ENCODE data around the gene MAP3K4. TPM values are rescaled to one million over a fixed set of nuclear protein-coding genes. Genes with fewer than 3 reads are reported as not detected.
"Not testable (repeated sequence)": the region's sequence is repeated elsewhere in the genome, so short reads cannot be mapped to it uniquely, and the experiment has no call there.

The MAP3K4 gene
- total RNA-seq, 1 experiment from 2014 or later: 69.8 TPM

- TF ChIP-seq E2F1 (CRISPR knock-in tag; IDR thresholded peaks at IDR 0.05) (no peak), FOXP1 (CRISPR knock-in tag; IDR thresholded peaks at IDR 0.05; ENCODE audit: borderline replicate concordance) (no peak), RORB (CRISPR knock-in tag; IDR thresholded peaks at IDR 0.05) (no peak), ZNF532 (CRISPR knock-in tag; IDR thresholded peaks at IDR 0.05; ENCODE audit: borderline replicate concordance) (no peak), FOXJ3 (CRISPR knock-in tag; IDR thresholded peaks at IDR 0.05; ENCODE audit: borderline replicate concordance) (no peak)
- TF ChIP-seq, protein P1, sequence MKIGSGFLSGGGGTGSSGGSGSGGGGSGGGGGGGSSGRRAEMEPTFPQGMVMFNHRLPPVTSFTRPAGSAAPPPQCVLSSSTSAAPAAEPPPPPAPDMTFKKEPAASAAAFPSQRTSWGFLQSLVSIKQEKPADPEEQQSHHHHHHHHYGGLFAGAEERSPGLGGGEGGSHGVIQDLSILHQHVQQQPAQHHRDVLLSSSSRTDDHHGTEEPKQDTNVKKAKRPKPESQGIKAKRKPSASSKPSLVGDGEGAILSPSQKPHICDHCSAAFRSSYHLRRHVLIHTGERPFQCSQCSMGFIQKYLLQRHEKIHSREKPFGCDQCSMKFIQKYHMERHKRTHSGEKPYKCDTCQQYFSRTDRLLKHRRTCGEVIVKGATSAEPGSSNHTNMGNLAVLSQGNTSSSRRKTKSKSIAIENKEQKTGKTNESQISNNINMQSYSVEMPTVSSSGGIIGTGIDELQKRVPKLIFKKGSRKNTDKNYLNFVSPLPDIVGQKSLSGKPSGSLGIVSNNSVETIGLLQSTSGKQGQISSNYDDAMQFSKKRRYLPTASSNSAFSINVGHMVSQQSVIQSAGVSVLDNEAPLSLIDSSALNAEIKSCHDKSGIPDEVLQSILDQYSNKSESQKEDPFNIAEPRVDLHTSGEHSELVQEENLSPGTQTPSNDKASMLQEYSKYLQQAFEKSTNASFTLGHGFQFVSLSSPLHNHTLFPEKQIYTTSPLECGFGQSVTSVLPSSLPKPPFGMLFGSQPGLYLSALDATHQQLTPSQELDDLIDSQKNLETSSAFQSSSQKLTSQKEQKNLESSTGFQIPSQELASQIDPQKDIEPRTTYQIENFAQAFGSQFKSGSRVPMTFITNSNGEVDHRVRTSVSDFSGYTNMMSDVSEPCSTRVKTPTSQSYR (CRISPR knock-in tag; IDR thresholded peaks at IDR 0.05): no peak
Measured at GRCh38 chr6:161117942-161118341, 126.4 kb downstream of the MAP3K4 start (continued).

GRCh38 chr6:161123319-161123718 lies 131.8 kb downstream of the MAP3K4 start:
- POLR2A ChIA-PET; H3K4me1 Mint-ChIP-seq; H3K27ac Mint-ChIP-seq; ATAC-seq; DNase-seq (ENCODE audit: low spot score); H3K4me3 Mint-ChIP-seq; H3K27me3 Mint-ChIP-seq (ENCODE audit: low read depth); CTCF ChIA-PET: not testable (repeated sequence)
- Mint-ChIP-seq H3K36me3 (peaks cover 97% of the 10 kb centered on the region), H3K9me3 (peaks cover 75% of the 10 kb centered on the region)

- ChIA-PET POLR2A (no interaction called here), CTCF (interaction anchor here (2.0 to 2.1 kb wide), 2 partner anchors 24 to 246 kb away, joined by 4 to 5 read pairs; no protein-coding TSS in a partner anchor)
- no peak for DNase-seq (ENCODE audit: low spot score)
- peaks cover 97% of the 10 kb centered on the region for H3K36me3 Mint-ChIP-seq
- H3K27ac Mint-ChIP-seq: no peak overlapping the region
- no peak overlapping the region for H3K4me3 Mint-ChIP-seq
- H3K4me1 Mint-ChIP-seq: 0 out of 2 replicates have a peak, but pooled peaks cover 3% of the 10 kb centered on the region
- no peak for ATAC-seq
- H3K9me3 Mint-ChIP-seq: peaks cover 77% of the 10 kb centered on the region
- TF ChIP-seq FOXJ3 (CRISPR knock-in tag; IDR thresholded peaks at IDR 0.05; ENCODE audit: borderline replicate concordance) (no peak), ZNF232 (CRISPR knock-in tag; IDR thresholded peaks at IDR 0.05) (no peak), TP53 (CRISPR knock-in tag; IDR thresholded peaks at IDR 0.05) (no peak)
- no peaks in the 10 kb centered on the region; the same call in none of the 2 replicates for H3K27me3 Mint-ChIP-seq (ENCODE audit: low read depth)
Measured at GRCh38 chr6:161125591-161125990, 134.0 kb downstream of the MAP3K4 start.

- Mint-ChIP-seq H3K4me3 (no peak overlapping the region), H3K9me3 (peaks cover 67% of the 10 kb centered on the region), H3K27me3 (ENCODE audit: low read depth) (no peaks in the 10 kb centered on the region; the same call in none of the 2 replicates), H3K36me3 (peaks cover 84% of the 10 kb centered on the region), H3K4me1 (0 out of 2 replicates have a peak, but pooled peaks cover 3% of the 10 kb centered on the region), H3K27ac (no peak overlapping the region)
- ChIA-PET POLR2A (no interaction called here), CTCF (interaction anchor here (2.0 kb wide), 1 partner anchor 244 kb away, joined by 5 read pairs; no protein-coding TSS in a partner anchor)
- ATAC-seq: peak; percentile 45
- DNase-seq (ENCODE audit: low spot score): no peak
- TF ChIP-seq IRF2 (CRISPR knock-in tag; IDR thresholded peaks at IDR 0.05; ENCODE audit: borderline replicate concordance, low read depth) (no peak), TEAD4 (CRISPR knock-in tag; IDR thresholded peaks at IDR 0.05) (no peak), GABPB1 (CRISPR knock-in tag; IDR thresholded peaks at IDR 0.05) (no peak), ATF1 (CRISPR knock-in tag; IDR thresholded peaks at IDR 0.05) (no peak), ZNF232 (CRISPR knock-in tag; IDR thresholded peaks at IDR 0.05) (no peak), PREB (CRISPR knock-in tag; IDR thresholded peaks at IDR 0.05; ENCODE audit: borderline replicate concordance) (no peak)
- TF ChIP-seq, protein P1 (CRISPR knock-in tag; IDR thresholded peaks at IDR 0.05): no peak
Measured at GRCh38 chr6:161127071-161127740, 135.6 kb downstream of the MAP3K4 start.

All from WTC11 (cell line).